GM19328 (cell line): ENCODE results near the gene BCL2A1.
"Not testable (repeated sequence)": the region's sequence is repeated elsewhere in the genome, so short reads cannot be mapped to it uniquely, and the experiment has no call there.

Source experiments
- ATAC-seq: cut with Tn5 transposase; IDR thresholded peaks from one replicate; pipeline ENCODE4 v1.9.1; 2021; ENCODE audit warnings: mild to moderate bottlenecking, moderate library complexity; ENCODE audit not compliant: unreplicated experiment

The BCL2A1 gene

GRCh38 chr15:79989682-79990081, 18.7 kb upstream of the BCL2A1 start:
- ATAC-seq, result no peak

GRCh38 chr15:79989183-79989582, 18.2 kb upstream of the BCL2A1 start:
- ATAC-seq, result no peak

- no peak for ATAC-seq
Measured at GRCh38 chr15:79988448-79989117, 17.6 kb upstream of the BCL2A1 start.

GRCh38 chr15:79987969-79988368, 17.0 kb upstream of the BCL2A1 start:
- no peak for ATAC-seq

GRCh38 chr15:79987569-79987955, 16.6 kb upstream of the BCL2A1 start:
- no peak for ATAC-seq

- ATAC-seq, result no peak
Measured at GRCh38 chr15:79981831-79982455, 10.9 kb upstream of the BCL2A1 start.

- peak; percentile 52 for ATAC-seq
Measured at GRCh38 chr15:79978655-79979514, 7.9 kb upstream of the BCL2A1 start.

- no peak for ATAC-seq
Measured at GRCh38 chr15:79978260-79978654, 7.3 kb upstream of the BCL2A1 start.

GRCh38 chr15:79977431-79978054, 6.5 kb upstream of the BCL2A1 start:
- no peak for ATAC-seq

GRCh38 chr15:79973456-79974195, 2.6 kb upstream of the BCL2A1 start:
- no peak for ATAC-seq

- no peak for ATAC-seq
Measured at GRCh38 chr15:79972863-79973262, 1.9 kb upstream of the BCL2A1 start.

GRCh38 chr15:79970181-79970580, 815 bp downstream of the BCL2A1 start:
- ATAC-seq, result no peak

GRCh38 chr15:79969146-79969545, 1.9 kb downstream of the BCL2A1 start:
- no peak for ATAC-seq

- no peak for ATAC-seq
Measured at GRCh38 chr15:79967298-79968182, 3.5 kb downstream of the BCL2A1 start.

GRCh38 chr15:79966634-79967297, 4.2 kb downstream of the BCL2A1 start:
- ATAC-seq, result no peak

GRCh38 chr15:79965846-79966630, 5.0 kb downstream of the BCL2A1 start:
- ATAC-seq, result no peak

GRCh38 chr15:79964232-79964805, 6.7 kb downstream of the BCL2A1 start:
- no peak for ATAC-seq

- not testable (repeated sequence) for ATAC-seq
Measured at GRCh38 chr15:79962921-79963320, 8.1 kb downstream of the BCL2A1 start.
